Activated naive CD4-positive, alpha-beta T cell treated with anti-CD3 and anti-CD28 coated beads, Interleukin-2, amount 50 U/mL, for 72 hours (primary cell): ENCODE measurements around the gene ABLIM3. TPM values are rescaled to one million over a fixed set of nuclear protein-coding genes. Genes with fewer than 3 reads are reported as not detected.
A peak's percentile ranks its signal among the peaks of the same experiment; 100 is the strongest.

Source experiments
- ATAC-seq, 2 donors: fragments of 150-1000 bp; cut with Tn5 transposase; 2 replicates each; pipeline ENCODE4 v1.10.0; 2021; ENCODE audit warnings: mild to moderate bottlenecking in 2 of 2, moderate library complexity in 2 of 2
- DNase-seq, 2 donors: peaks; one replicate each; pipeline ENCODE4 v3.0.0; 2021 to 2022; ENCODE audit warnings: low spot score in 2 of 2
- H3K27ac Mint-ChIP-seq, 2 donors: one replicate each; pipeline ENCODE4 v1.8.0; 2022; ENCODE audit warnings: mild to moderate bottlenecking in 2 of 2, mixed read lengths in 2 of 2
- H3K36me3 Mint-ChIP-seq, 2 donors: one replicate each; pipeline ENCODE4 v1.8.0; 2022; ENCODE audit warnings: mixed read lengths in 2 of 2
- H3K9me3 Mint-ChIP-seq, 2 donors: one replicate each; pipeline ENCODE4 v1.8.0; 2022; ENCODE audit warnings: mixed read lengths in 2 of 2
- total RNA-seq, 2 donors: library from RNA; stranded (reverse); gene quantifications; one replicate each; pipeline ENCODE4 v1.2.3, GENCODE V29; 2022

The ABLIM3 gene
- total RNA-seq, 2 donors from 2014 or later, result 0.14 to 0.53 TPM

DNA sequence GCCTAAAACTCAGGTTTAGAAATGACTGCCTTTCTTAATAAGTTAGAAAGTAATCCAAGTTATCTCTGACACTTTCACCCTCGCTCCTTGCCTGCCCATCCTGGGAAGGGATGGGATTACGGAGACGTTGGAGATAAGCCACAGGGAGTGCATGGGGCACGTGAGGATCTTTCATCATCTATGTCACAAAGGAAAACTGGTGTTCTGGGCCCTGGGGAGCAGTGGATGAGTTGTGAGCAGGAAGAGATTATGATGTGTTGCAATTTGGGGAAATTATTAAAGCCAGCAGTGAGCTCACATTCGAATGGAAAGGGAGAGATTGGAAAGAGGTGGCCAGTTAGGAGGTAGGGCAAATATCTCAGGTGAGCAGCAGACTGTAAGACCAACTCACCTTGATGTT lies 143.2 kb downstream of the ABLIM3 start:
- DNase-seq, result no peak
- Mint-ChIP-seq H3K9me3 (no peaks in the 10 kb centered on the region), H3K27ac (no peak overlapping the region), H3K36me3 (no peaks in the 10 kb centered on the region)
- no peak for ATAC-seq

DNA sequence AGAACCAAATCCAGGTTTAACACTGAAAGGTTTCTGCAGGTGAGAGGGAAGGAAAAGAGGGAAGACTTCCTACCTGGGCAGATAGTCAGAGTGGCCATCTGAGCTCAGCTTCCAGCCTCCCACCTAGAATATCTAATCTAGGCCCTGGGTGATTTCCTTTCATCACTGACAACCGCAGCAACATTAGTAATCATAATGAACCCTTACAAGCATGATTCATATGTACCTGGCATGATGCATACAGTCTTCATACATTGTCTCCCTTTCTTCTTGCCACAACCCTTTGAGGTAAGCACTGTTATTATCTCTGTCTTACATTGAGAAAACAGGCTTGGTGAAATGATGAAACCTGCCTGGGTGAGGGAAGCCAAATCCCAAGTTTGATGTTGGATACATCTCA lies 143.9 kb downstream of the ABLIM3 start:
- Mint-ChIP-seq H3K36me3 (no peaks in the 10 kb centered on the region), H3K27ac (peak overlapping the region in 1 of 2 donors; percentile 15), H3K9me3 (no peaks in the 10 kb centered on the region)
- DNase-seq, result no peak
- peak; percentile 75 to 92 for ATAC-seq

DNA sequence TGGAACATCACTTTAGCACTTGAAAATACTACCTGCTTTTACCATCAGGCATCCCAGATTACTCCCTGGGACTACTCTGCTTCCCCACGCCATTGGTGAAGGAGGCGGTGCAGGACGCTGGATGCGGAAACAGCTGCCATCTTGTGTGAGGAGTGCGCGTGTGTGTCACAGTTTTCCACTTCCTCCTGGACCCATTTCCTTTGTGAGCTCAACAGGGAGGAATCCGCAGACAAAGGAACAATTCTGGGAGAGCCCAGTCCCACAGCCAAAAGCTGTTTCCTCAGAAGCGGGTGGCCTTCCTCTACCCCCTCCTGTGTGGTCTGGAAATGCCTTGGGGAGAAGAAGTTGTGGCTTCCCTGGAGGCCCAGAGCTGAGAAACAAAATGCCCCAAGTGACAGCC lies 147.1 kb downstream of the ABLIM3 start:
- no peak for DNase-seq
- H3K27ac Mint-ChIP-seq, result no peak overlapping the region
- ATAC-seq, result no peak
- no peaks in the 10 kb centered on the region for H3K36me3 Mint-ChIP-seq
- H3K9me3 Mint-ChIP-seq, result no peaks in the 10 kb centered on the region

DNA sequence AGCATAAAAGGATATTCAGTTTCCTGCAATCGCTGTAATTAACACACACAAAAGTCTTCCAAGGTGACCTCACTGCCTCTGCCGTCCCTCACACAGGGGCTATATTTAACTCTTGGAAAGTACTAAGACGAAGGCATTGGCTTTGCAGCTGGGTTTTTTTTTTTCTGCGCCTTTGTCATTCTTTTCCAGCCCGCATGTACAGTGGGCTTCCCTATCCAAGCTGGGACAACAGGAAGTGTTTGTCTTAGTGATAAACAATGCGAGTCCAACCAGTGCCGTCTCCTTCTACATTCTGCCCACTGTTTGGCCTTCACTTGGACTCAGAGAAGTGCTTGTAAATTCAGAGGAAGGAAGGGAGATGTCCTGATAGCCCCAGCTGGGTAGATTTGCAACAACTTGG lies 148.0 kb downstream of the ABLIM3 start:
- ATAC-seq, result no peak
- Mint-ChIP-seq H3K27ac (no peak overlapping the region), H3K36me3 (no peaks in the 10 kb centered on the region), H3K9me3 (no peaks in the 10 kb centered on the region)
- no peak for DNase-seq

DNA sequence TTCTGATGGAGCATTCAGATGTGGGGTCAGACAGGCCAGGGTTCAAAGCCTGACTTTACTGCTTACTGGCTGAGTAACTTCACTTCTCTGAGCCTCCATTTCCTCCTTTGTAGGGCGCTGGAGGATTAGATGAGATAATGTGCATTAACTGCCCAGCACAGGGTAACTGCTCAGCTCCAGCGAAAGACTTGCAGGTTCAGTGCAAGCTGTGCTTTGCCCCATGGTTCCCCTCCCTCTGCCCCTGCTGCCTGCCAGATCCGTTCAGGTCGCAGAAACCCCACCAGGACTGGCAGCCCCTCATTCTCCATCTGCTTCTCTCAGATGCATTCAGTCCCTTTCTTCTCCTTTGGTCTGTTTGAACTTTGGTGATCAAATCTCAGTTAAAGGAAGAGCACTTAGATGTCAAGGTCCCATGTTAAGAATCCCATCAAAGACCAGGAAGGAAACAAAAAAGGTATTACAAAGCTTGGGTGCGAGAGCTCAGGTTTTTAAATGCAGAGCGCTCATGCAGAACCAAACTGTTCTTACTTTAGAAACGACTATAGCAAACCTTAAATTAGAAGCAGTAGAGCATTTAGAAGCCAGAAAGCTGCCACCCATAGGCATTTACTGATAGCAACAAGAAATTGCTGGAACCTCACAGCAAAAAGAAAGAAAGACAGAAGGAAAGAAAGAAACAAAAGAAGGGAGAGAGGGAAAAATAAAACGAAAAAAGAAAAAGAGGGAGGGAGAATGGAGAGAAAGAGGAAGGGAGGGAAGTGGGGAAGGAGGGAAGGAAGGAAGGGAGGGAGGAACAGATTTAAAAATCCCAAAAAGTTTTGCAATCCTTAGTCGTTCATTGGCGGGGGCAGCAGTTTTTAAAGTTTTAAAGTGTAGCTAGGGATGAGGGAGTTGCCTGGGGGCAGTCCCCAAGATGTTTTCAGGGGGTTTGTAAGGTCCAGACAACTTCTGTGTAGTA lies 153.9 kb downstream of the ABLIM3 start:
- no peak for ATAC-seq
- DNase-seq, result no peak
- no peaks in the 10 kb centered on the region for H3K9me3 Mint-ChIP-seq
- no peaks in the 10 kb centered on the region for H3K36me3 Mint-ChIP-seq
- peak overlapping the region in 1 of 2 donors; percentile 14 for H3K27ac Mint-ChIP-seq

DNA sequence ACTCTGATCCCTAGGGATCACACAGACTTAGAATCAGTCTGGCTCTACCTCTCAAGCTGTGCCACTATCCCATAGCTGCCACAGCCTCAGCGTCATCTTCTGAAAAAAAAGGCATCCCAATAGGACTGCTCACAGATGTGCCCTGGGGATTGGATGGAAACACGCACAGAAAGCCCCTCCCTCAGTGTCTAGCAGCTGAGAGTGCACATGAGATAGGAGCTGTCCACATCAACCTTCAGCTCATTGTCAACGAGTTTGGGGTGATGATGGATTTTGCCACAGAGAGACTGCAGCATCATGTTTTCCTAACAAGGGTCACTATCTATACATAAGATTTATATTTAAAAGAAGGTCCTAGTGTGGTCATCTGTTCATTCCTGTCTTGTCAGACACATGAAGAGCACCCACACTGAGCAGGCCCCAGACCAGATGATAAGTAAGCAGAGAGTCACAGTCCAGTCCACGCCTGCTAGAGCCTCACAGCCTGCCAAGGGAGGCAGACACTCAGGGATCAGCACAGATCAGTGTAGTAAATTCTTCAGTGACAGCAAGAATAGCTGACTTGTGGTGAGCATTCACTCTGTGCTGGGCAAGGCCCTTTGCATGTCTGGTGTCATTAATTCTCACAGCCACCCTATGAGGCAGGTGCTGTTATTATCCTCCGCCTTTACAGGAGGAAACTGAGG lies 156.2 kb downstream of the ABLIM3 start:
- no peaks in the 10 kb centered on the region for H3K36me3 Mint-ChIP-seq
- H3K9me3 Mint-ChIP-seq, result no peaks in the 10 kb centered on the region
- H3K27ac Mint-ChIP-seq, result peak overlapping the region in 1 of 2 donors; percentile 39
- DNase-seq (no peak), ATAC-seq (peak in 1 of 2 donors; percentile 6)

DNA sequence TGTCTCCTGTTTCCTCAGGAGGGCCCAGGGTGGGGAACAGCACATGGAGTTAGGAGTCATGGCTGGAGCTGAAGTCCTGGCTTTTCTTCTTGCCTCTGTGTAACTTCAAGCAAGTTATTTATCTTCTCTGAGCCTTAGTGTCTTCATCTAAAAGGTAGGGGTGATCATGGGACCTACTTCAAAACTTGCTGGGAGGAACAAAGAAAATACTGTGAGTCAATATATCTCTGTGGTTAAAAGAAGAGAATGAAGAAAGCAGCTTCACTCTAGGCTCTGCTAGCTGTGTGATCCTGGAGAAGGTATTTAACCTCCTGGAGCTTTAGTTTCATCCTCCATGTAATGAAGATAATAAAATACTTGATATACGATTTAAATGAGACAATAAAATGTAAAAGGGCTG lies 156.9 kb downstream of the ABLIM3 start:
- no peak for DNase-seq
- peak; percentile 62 to 73 for ATAC-seq
- H3K36me3 Mint-ChIP-seq, result no peaks in the 10 kb centered on the region
- peak overlapping the region; percentile 27 to 39 for H3K27ac Mint-ChIP-seq
- no peaks in the 10 kb centered on the region for H3K9me3 Mint-ChIP-seq

DNA sequence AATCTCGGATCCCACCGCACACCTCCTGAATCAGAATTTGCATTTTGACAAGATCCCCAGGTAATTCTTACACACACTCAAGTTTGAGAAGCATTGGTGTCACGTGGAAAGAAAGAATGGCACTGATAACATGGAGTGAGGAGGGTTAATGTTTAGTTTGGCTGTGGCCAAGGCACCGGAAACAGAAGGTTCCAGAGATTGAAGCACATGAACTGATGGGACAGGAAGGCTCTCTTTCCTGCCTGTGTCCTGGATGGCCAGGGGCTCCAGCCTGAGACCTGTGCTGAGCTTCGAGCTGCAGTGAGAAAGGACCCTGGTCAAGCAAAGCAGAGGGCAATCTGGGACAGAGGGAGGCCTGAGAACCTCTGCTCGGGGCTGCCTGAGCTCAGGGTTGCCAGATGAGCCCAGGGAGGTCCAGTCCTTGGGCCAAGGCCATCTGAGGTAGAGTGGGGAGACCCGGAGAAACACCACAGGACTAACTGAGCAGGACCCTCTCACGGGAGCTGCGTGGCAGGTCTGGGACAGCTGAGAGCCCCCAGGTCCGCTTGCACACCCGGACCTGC lies 157.6 kb downstream of the ABLIM3 start:
- ATAC-seq (no peak), DNase-seq (no peak)
- peak overlapping the region in 1 of 2 donors; percentile 39 for H3K27ac Mint-ChIP-seq
- H3K36me3 Mint-ChIP-seq, result no peaks in the 10 kb centered on the region
- H3K9me3 Mint-ChIP-seq, result no peaks in the 10 kb centered on the region

DNA sequence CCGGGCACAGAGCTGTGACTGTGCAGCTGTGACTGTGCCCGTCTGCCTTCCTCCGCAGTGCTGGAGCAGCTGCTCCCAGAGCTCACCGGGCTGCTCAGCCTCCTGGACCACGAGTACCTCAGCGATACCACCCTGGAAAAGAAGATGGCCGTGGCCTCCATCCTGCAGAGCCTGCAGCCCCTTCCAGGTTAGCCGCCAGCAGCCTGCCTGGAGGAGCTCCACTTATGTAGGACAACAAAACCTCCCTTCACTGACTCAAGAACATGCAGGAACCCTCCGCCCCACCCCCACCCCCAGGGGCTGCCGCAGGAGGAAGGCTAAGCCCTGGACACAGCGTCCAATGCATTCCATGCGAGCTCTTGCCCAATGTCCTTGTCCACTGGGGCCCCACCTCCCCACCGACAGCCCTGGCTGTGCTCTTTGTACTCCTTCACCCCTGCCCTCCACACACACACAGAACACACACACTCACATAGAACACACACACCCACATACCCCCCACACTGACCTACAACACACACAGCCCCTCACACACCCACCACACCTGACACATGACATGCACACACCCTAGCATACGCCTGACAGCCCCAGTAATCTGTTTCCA lies 158.3 kb downstream of the ABLIM3 start:
- Mint-ChIP-seq H3K27ac (peak overlapping the region in 1 of 2 donors; percentile 88), H3K9me3 (no peaks in the 10 kb centered on the region), H3K36me3 (no peaks in the 10 kb centered on the region)
- DNase-seq, result no peak
- peak in 1 of 2 donors; percentile 19 for ATAC-seq

DNA sequence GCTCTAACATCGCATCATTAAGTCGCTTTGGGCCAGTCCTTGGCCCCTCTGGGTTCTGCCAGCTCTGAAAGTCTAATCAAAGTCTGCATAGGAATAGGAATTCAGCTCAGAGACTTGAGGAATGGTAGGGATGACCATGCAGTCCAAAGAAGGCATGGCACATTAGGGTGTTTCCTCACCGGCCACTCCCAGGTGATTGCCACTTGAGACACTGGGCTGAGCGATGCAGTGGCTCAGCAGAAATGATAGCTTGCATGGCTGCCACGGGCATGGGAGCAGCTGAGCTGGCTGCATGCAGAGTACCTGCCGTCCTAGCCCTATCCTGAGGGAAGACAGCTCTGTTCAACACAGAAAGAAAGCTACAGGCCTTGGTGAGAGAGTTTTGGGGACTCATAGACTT lies 159.1 kb downstream of the ABLIM3 start:
- Mint-ChIP-seq H3K9me3 (no peaks in the 10 kb centered on the region), H3K27ac (no peak overlapping the region), H3K36me3 (no peaks in the 10 kb centered on the region)
- ATAC-seq, result no peak
- DNase-seq, result no peak

DNA sequence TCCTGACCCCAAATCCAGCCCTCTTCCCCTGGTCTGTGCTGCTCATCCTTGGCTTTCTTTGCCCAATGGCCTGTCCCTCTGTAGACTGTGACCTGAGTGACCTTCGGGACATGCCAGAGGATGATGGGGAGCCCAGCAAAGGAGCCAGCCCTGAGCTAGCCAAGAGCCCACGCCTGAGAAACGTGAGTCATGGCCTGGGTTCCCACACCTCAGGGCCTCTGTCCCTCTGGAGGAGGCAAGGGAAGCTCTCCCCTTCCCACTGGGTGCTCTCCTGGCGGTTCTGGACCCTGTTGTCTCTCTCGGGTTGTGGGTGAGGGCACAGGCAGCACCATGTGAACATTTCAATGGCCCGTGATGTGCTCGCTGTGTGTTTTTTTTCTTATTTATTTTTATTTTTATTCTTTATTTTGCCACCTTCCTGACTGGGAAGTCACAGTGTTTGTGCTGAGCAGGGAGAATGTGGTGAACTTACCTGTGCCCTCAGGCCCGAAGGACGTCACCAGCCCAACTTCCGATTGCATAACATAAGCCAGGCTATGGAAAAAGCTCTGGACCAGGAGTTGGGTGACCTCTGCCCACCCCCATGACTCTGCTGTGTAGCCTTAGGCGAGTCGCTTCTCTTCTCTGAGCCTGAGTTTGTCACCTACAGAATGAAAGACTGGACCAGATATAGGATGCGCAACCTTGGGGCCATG lies 159.9 kb downstream of the ABLIM3 start:
- ATAC-seq (no peak), DNase-seq (no peak)
- Mint-ChIP-seq H3K36me3 (no peaks in the 10 kb centered on the region), H3K9me3 (no peaks in the 10 kb centered on the region), H3K27ac (no peak overlapping the region)

DNA sequence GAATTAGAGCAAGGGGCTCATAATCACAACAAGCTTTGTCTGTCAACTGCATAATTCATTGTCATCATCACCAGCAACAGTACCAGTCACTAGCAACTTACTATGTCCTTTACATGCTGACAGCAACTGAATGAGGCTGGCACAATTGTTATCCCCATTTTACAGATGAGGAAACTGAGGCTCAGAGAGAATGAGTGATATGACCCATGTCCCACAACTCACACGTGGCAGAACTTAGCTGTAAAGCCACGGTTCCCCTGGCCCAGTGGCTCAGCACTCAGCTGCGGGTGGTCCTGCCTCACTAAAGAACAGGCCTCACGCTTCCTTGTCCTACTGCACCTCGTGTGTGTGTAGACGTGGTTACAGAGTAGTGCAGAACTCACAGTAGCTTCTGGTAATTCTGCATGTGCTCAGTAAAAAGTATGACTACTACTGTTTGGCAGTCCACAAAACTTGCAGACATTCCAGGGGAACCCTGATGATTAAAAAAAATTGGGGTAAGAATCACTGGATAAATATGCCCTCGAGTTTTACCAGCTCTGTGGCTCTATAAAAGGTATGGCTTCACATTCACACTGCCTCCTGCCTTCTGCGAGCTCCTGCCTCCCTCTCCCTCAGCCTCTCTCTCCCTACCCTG lies 160.6 kb downstream of the ABLIM3 start:
- H3K9me3 Mint-ChIP-seq, result no peaks in the 10 kb centered on the region
- DNase-seq, result no peak
- no peaks in the 10 kb centered on the region for H3K36me3 Mint-ChIP-seq

DNA sequence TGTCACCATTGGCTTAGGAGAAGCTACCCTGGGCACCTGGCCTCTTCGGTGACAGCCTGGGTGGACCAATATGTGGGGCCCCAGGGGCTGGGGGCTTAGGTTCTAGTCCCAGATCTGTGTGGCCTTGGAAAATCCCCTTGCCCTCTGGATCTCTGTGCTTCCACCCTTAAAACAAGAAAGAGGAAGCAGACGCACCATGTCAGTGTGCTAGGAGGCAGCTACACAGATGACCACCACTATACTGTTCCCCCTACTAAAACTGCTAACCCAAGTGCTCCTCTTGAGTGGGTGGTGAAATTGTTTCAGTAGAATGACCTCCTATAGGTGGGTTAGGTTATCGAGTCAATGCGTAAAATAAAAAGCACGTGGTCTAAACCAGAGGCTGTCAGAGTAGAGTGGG lies 161.3 kb downstream of the ABLIM3 start:
- no peak for ATAC-seq

More for the DNA sequence above, 160.6 kb downstream of the ABLIM3 start:
- no peak for ATAC-seq
- H3K27ac Mint-ChIP-seq, result peak overlapping the region in 1 of 2 donors; percentile 72

DNA sequence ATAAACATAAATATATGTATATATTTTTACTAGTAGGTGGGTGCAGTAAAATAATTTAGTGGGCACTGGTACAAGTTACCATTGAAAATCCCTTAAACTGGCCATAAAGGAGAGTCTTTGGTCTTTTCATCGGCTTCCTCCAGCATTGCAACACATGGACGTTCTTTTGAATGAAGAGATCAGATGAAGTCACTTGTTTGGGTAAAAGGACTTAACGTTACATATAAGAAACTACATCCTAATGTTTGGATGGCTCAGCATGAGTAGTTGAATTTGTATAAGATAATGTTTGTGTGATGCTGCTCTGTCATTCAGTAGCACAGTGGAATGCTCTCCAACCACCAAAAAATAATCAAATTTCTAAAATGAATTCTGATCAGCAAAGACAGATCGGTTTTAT lies 161.9 kb downstream of the ABLIM3 start:
- Mint-ChIP-seq H3K36me3 (no peaks in the 10 kb centered on the region), H3K27ac (no peak overlapping the region), H3K9me3 (no peaks in the 10 kb centered on the region)
- ATAC-seq (no peak), DNase-seq (no peak)

More for the DNA sequence above, 161.3 kb downstream of the ABLIM3 start:
- no peaks in the 10 kb centered on the region for H3K36me3 Mint-ChIP-seq
- no peaks in the 10 kb centered on the region for H3K9me3 Mint-ChIP-seq
- H3K27ac Mint-ChIP-seq, result peak overlapping the region in 1 of 2 donors; percentile 72
- DNase-seq, result no peak

DNA sequence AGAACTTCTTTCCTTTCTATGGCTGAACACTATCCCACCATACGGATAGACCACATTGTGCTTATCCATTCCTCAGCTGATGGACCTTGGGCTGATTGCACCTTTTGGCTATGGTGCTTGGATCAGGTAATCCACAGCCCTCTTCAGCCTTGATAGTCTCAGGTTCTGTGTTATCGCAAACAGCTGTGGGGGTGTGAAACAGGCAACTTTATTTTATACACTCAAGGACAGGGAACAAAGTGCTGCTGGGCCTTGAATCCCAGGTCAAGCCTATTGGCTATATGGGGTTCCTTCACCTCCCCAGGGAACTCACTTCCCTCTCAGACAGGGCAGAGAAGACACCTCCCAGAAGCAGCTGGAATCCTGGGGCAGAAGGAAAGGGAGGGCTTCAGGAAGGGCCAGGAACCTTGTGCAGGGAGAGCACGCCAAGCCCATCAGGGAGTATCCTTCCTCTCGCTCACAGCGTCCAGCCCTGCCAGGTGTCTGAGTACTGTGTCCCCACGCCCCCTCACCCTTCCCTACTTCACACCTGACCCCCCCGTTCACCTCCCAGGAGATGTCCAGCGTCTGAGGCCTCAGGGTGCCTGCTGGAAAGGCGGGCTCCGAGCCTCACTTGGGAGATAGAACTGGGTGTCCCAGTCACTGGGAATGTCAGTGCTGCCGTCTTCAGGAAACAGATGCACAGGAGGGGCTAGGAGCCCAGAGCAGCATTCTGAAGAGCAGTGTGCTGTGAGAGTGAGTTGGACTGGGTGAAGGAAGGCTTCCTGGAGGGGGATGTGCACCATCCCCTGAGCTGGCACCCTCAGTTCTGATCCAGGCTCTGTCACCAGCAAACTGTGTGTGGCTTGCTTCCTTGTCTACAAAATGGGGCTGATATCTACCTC lies 163.1 kb downstream of the ABLIM3 start:
- no peaks in the 10 kb centered on the region for H3K9me3 Mint-ChIP-seq
- H3K36me3 Mint-ChIP-seq, result no peaks in the 10 kb centered on the region
- no peak overlapping the region for H3K27ac Mint-ChIP-seq
- ATAC-seq, result no peak
- DNase-seq, result no peak
